WTC11 (cell line): Measurements from ENCODE around the gene SVOP. TPM values are rescaled to one million over a fixed set of nuclear protein-coding genes. Genes with fewer than 3 reads are reported as not detected.

ENCODE experiments used
- ATAC-seq: fragments of 200-7000 bp; cut with Tn5 transposase; 2 replicates; pipeline ENCODE4 v1.10.0; 2021; ENCODE audit warnings: mild to moderate bottlenecking, moderate library complexity
- CTCF ChIA-PET: fragments of 300-600 bp; sonication (Branson Sonifier 250); formaldehyde crosslinking; loops from one replicate; lab custom pipeline; 2021; ENCODE audit warnings: antibody characterized with exemption; lab: Charles Lee
- POLR2A ChIA-PET: fragments of 350-600 bp; sonication (Branson Sonifier 250); formaldehyde crosslinking; loops from one replicate; lab custom pipeline; 2021; ENCODE audit warnings: antibody characterized with exemption; lab: Charles Lee
- DNase-seq: peaks from one replicate; pipeline ENCODE4 v3.0.0; 2021; ENCODE audit warnings: low spot score
- H3K27ac Mint-ChIP-seq: 2 replicates; pipeline ENCODE4 v1.8.0; 2021; ENCODE audit warnings: mixed read lengths
- H3K27me3 Mint-ChIP-seq: 2 replicates; pipeline ENCODE4 v1.8.0; 2021; ENCODE audit warnings: low read depth, mild to moderate bottlenecking, moderate library complexity, mixed read lengths
- H3K36me3 Mint-ChIP-seq: 2 replicates; pipeline ENCODE4 v1.8.0; 2021; ENCODE audit warnings: mixed read lengths
- H3K4me1 Mint-ChIP-seq: 2 replicates; pipeline ENCODE4 v1.8.0; 2022; ENCODE audit warnings: mixed read lengths
- H3K4me3 Mint-ChIP-seq: 2 replicates; pipeline ENCODE4 v1.8.0; 2021; ENCODE audit warnings: mild to moderate bottlenecking, moderate library complexity, mixed read lengths
- H3K9me3 Mint-ChIP-seq: 2 replicates; pipeline ENCODE4 v1.8.0; 2021; ENCODE audit warnings: mixed read lengths
- CDX4 ChIP-seq: fragments of 250-450 bp; sonication (Bioruptor Pico); IDR thresholded peaks from 2 replicates; pipeline ENCODE4 v1.9.0; 2021; ENCODE audit warnings: moderate library complexity, mild to moderate bottlenecking, inconsistent platforms, borderline replicate concordance
- CREM ChIP-seq: sonication (generic); formaldehyde crosslinking; IDR thresholded peaks from 2 replicates; pipeline ENCODE4 v1.8.1; 2022; ENCODE audit warnings: mild to moderate bottlenecking, missing genetic modification reagents, moderate library complexity
- JAZF1 ChIP-seq: fragments of 250-450 bp; sonication (Bioruptor Pico); IDR thresholded peaks from 2 replicates; pipeline ENCODE4 v1.9.0; 2021; ENCODE audit warnings: moderate library complexity, mild to moderate bottlenecking, inconsistent platforms
- KAT7 ChIP-seq: sonication (generic); formaldehyde crosslinking; IDR thresholded peaks from 2 replicates; pipeline ENCODE4 v1.8.1; 2023; ENCODE audit warnings: missing genetic modification reagents, mild to moderate bottlenecking, borderline replicate concordance
- MLX ChIP-seq: sonication (generic); formaldehyde crosslinking; IDR thresholded peaks from 2 replicates; pipeline ENCODE4 v1.8.1; 2023; ENCODE audit warnings: mild to moderate bottlenecking, missing genetic modification reagents, moderate library complexity
- RELA ChIP-seq: sonication (generic); formaldehyde crosslinking; IDR thresholded peaks from 2 replicates; pipeline ENCODE4 v1.8.1; 2022; ENCODE audit warnings: missing genetic modification reagents, mild to moderate bottlenecking, borderline replicate concordance
- SP1 ChIP-seq: sonication (generic); formaldehyde crosslinking; conservative IDR thresholded peaks from 2 replicates; pipeline ENCODE4 v1.8.1; 2022; ENCODE audit warnings: missing genetic modification reagents
- TCF7 ChIP-seq: sonication (generic); formaldehyde crosslinking; IDR thresholded peaks from 2 replicates; pipeline ENCODE4 v1.8.0; 2022; ENCODE audit warnings: mild to moderate bottlenecking, low read depth, missing genetic modification reagents, moderate library complexity
- ZNF416 ChIP-seq: fragments of 250-450 bp; sonication (Bioruptor Pico); IDR thresholded peaks from 2 replicates; pipeline ENCODE4 v1.9.0; 2021; ENCODE audit warnings: mild to moderate bottlenecking, inconsistent platforms
- total RNA-seq: library from RNA; stranded (reverse); gene quantifications from 3 replicates; pipeline ENCODE4 v1.2.3, GENCODE V29; 2021
- TF ChIP-seq, protein P1 (sequence below): sonication (generic); formaldehyde crosslinking; IDR thresholded peaks from 2 replicates; pipeline ENCODE4 v1.8.1; 2023; ENCODE audit warnings: mild to moderate bottlenecking, missing genetic modification reagents, moderate library complexity
- TF ChIP-seq, protein P2 (sequence below): sonication (generic); formaldehyde crosslinking; IDR thresholded peaks from 2 replicates; pipeline ENCODE4 v1.8.0; 2022; ENCODE audit warnings: mild to moderate bottlenecking, missing genetic modification reagents
- TF ChIP-seq, protein P3 (sequence below): sonication (generic); formaldehyde crosslinking; IDR thresholded peaks from 2 replicates; pipeline ENCODE4 v1.8.1; 2022; ENCODE audit warnings: low read depth, mild to moderate bottlenecking, moderate library complexity, missing genetic modification reagents, borderline replicate concordance
- TF ChIP-seq, protein P4 (sequence below): sonication (generic); formaldehyde crosslinking; conservative IDR thresholded peaks from 2 replicates; pipeline ENCODE4 v1.8.1; 2023; ENCODE audit warnings: mild to moderate bottlenecking, low read depth, missing genetic modification reagents, moderate library complexity

SVOP gene
- total RNA-seq, 1 experiment from 2014 or later: 0.04 TPM

GRCh38 chr12:108879615-108880254 lies 141.1 kb downstream of the SVOP start, which contains the start of gene DAO:
Gene DAO, plus strand, starts transcription at chr12:108880092. Its CDS starts 4,915 bp downstream, at chr12:108885007.
- CTCF ChIA-PET: interaction anchor here (0.6 kb wide), 1 partner anchor 85 kb away, joined by 3 read pairs; no protein-coding TSS in a partner anchor
- peaks cover 6% of the 10 kb centered on the region; the same call in 1 of the 2 replicates for H3K9me3 Mint-ChIP-seq
- no peaks in the 10 kb centered on the region for H3K36me3 Mint-ChIP-seq

GRCh38 chr12:108876550-108876949 lies 144.3 kb downstream of the SVOP start:
- no peak overlapping the region for H3K4me3 Mint-ChIP-seq
- no peaks in the 10 kb centered on the region for H3K4me1 Mint-ChIP-seq
- no peaks in the 10 kb centered on the region for H3K27me3 Mint-ChIP-seq
- POLR2A ChIA-PET: no interaction called here
- CTCF ChIA-PET: no interaction called here
- TF ChIP-seq, protein P1, sequence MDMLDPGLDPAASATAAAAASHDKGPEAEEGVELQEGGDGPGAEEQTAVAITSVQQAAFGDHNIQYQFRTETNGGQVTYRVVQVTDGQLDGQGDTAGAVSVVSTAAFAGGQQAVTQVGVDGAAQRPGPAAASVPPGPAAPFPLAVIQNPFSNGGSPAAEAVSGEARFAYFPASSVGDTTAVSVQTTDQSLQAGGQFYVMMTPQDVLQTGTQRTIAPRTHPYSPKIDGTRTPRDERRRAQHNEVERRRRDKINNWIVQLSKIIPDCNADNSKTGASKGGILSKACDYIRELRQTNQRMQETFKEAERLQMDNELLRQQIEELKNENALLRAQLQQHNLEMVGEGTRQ (CRISPR knock-in tag): no peak
- TF ChIP-seq CDX4 (CRISPR knock-in tag) (no peak), TCF7 (CRISPR knock-in tag) (no peak), RELA (CRISPR knock-in tag) (no peak), MLX (no peak), KAT7 (CRISPR knock-in tag) (no peak)
- TF ChIP-seq, protein P2, sequence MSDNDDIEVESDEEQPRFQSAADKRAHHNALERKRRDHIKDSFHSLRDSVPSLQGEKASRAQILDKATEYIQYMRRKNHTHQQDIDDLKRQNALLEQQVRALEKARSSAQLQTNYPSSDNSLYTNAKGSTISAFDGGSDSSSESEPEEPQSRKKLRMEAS: no peak
- TF ChIP-seq, protein P3, sequence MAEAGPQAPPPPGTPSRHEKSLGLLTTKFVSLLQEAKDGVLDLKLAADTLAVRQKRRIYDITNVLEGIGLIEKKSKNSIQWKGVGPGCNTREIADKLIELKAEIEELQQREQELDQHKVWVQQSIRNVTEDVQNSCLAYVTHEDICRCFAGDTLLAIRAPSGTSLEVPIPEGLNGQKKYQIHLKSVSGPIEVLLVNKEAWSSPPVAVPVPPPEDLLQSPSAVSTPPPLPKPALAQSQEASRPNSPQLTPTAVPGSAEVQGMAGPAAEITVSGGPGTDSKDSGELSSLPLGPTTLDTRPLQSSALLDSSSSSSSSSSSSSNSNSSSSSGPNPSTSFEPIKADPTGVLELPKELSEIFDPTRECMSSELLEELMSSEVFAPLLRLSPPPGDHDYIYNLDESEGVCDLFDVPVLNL (CRISPR knock-in tag): no peak
- peaks cover 6% of the 10 kb centered on the region; the same call in 1 of the 2 replicates for H3K9me3 Mint-ChIP-seq
- no peak overlapping the region for H3K27ac Mint-ChIP-seq
- DNase-seq (no peak), ATAC-seq (no peak)
- H3K36me3 Mint-ChIP-seq: no peaks in the 10 kb centered on the region

More at GRCh38 chr12:108879615-108880254, 141.1 kb downstream of the SVOP start, which contains the start of gene DAO:
- POLR2A ChIA-PET: no interaction called here
- H3K27ac Mint-ChIP-seq: no peak within 1 kb of the TSS
- TF ChIP-seq SP1 (CRISPR knock-in tag) (no peak), JAZF1 (CRISPR knock-in tag) (no peak), ZNF416 (CRISPR knock-in tag) (no peak), CREM (CRISPR knock-in tag) (no peak)
- TF ChIP-seq, protein P4, sequence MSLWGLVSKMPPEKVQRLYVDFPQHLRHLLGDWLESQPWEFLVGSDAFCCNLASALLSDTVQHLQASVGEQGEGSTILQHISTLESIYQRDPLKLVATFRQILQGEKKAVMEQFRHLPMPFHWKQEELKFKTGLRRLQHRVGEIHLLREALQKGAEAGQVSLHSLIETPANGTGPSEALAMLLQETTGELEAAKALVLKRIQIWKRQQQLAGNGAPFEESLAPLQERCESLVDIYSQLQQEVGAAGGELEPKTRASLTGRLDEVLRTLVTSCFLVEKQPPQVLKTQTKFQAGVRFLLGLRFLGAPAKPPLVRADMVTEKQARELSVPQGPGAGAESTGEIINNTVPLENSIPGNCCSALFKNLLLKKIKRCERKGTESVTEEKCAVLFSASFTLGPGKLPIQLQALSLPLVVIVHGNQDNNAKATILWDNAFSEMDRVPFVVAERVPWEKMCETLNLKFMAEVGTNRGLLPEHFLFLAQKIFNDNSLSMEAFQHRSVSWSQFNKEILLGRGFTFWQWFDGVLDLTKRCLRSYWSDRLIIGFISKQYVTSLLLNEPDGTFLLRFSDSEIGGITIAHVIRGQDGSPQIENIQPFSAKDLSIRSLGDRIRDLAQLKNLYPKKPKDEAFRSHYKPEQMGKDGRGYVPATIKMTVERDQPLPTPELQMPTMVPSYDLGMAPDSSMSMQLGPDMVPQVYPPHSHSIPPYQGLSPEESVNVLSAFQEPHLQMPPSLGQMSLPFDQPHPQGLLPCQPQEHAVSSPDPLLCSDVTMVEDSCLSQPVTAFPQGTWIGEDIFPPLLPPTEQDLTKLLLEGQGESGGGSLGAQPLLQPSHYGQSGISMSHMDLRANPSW (CRISPR knock-in tag): no peak
- TF ChIP-seq, all 79 proteins: peak for 0
- no peak for DNase-seq
- no peak within 1 kb of the TSS for H3K4me3 Mint-ChIP-seq
- H3K4me1 Mint-ChIP-seq: peaks cover 8% of the 10 kb centered on the region
- ATAC-seq: no peak; the same call in 1 of the 2 replicates
- no peaks in the 10 kb centered on the region for H3K27me3 Mint-ChIP-seq
